ENCODE results near the gene VIPAS39.

VIPAS39 gene

GRCh38 chr14:77457522-77458248 lies at the start of gene VIPAS39, which contains the start of gene AHSA1:
VIPAS39 (minus strand) TSS chr14:77457601; CDS start chr14:77454102, 3,499 bp downstream.
AHSA1 (plus strand) TSS chr14:77458093; CDS start chr14:77458190, 97 bp downstream.
- FAIRE-seq (peak; percentile 98), DNase-seq (ENCODE audit: insufficient read length, low spot score) (peak; percentile 98)

- FAIRE-seq (no peak), DNase-seq (ENCODE audit: insufficient read length, low spot score) (no peak)
These were observed 47.6 kb upstream of the VIPAS39 start for GRCh38 chr14:77505031-77505430.

GRCh38 chr14:77503138-77503537 lies 45.7 kb upstream of the VIPAS39 start:
- DNase-seq (ENCODE audit: insufficient read length, low spot score) (no peak), FAIRE-seq (no peak)

- FAIRE-seq (no peak), DNase-seq (ENCODE audit: insufficient read length, low spot score) (no peak)
These were observed 44.8 kb upstream of the VIPAS39 start for GRCh38 chr14:77502109-77502782.

GRCh38 chr14:77498984-77499527 lies 41.7 kb upstream of the VIPAS39 start:
- FAIRE-seq (no peak), DNase-seq (ENCODE audit: insufficient read length, low spot score) (no peak)

GRCh38 chr14:77498120-77498979 lies 40.9 kb upstream of the VIPAS39 start, which contains the start of gene ISM2:
ISM2 (minus strand) TSS chr14:77498816; CDS start chr14:77498793, 23 bp downstream.
- FAIRE-seq (peak; percentile 49), DNase-seq (ENCODE audit: insufficient read length, low spot score) (peak; percentile 74)

GRCh38 chr14:77495334-77495733 lies 37.9 kb upstream of the VIPAS39 start:
- DNase-seq (ENCODE audit: insufficient read length, low spot score) (no peak), FAIRE-seq (no peak)

GRCh38 chr14:77491056-77491455 lies 33.7 kb upstream of the VIPAS39 start:
- no peak for FAIRE-seq

GRCh38 chr14:77490347-77490986 lies 33.1 kb upstream of the VIPAS39 start:
- DNase-seq (ENCODE audit: insufficient read length, low spot score) = no peak
- FAIRE-seq = no peak

More at GRCh38 chr14:77491056-77491455, 33.7 kb upstream of the VIPAS39 start:
- no peak for DNase-seq (ENCODE audit: insufficient read length, low spot score)

- DNase-seq (ENCODE audit: insufficient read length, low spot score) (no peak), FAIRE-seq (no peak)
These were observed 31.6 kb upstream of the VIPAS39 start for GRCh38 chr14:77489041-77489440.

- DNase-seq (ENCODE audit: insufficient read length, low spot score) = no peak
These were observed 31.2 kb upstream of the VIPAS39 start for GRCh38 chr14:77488558-77488957.

GRCh38 chr14:77485901-77486678 lies 28.7 kb upstream of the VIPAS39 start:
- DNase-seq (ENCODE audit: insufficient read length, low spot score) (no peak), FAIRE-seq (no peak)

More at GRCh38 chr14:77488558-77488957, 31.2 kb upstream of the VIPAS39 start:
- no peak for FAIRE-seq

GRCh38 chr14:77485256-77485655 lies 27.9 kb upstream of the VIPAS39 start:
- DNase-seq (ENCODE audit: insufficient read length, low spot score) = no peak
- no peak for FAIRE-seq

GRCh38 chr14:77482422-77482821 lies 25.0 kb upstream of the VIPAS39 start:
- FAIRE-seq (no peak), DNase-seq (ENCODE audit: insufficient read length, low spot score) (no peak)

GRCh38 chr14:77478796-77479195 lies 21.4 kb upstream of the VIPAS39 start:
- FAIRE-seq (no peak), DNase-seq (ENCODE audit: insufficient read length, low spot score) (no peak)

GRCh38 chr14:77478029-77478428 lies 20.6 kb upstream of the VIPAS39 start:
- DNase-seq (ENCODE audit: insufficient read length, low spot score) = no peak
- FAIRE-seq = no peak

- DNase-seq (ENCODE audit: insufficient read length, low spot score) (no peak), FAIRE-seq (no peak)
These were observed 18.2 kb upstream of the VIPAS39 start for GRCh38 chr14:77475432-77476115.

GRCh38 chr14:77474479-77475177 lies 17.2 kb upstream of the VIPAS39 start:
- FAIRE-seq = no peak
- DNase-seq (ENCODE audit: insufficient read length, low spot score) = no peak

Data from HTR-8/SVneo (cell line).